CD4-positive, alpha-beta memory T cell (primary cell): ENCODE data around the gene NR5A2. TPM values are rescaled to one million over a fixed set of nuclear protein-coding genes. Genes with fewer than 3 reads are reported as not detected.

Source experiments
- CTCF ChIA-PET: fragments of 350-600 bp; sonication (Branson Sonifier 250); formaldehyde crosslinking; loops from one replicate; lab custom pipeline; 2021; ENCODE audit warnings: inconsistent platforms; ENCODE audit not compliant: partially characterized antibody; lab: Charles Lee
- POLR2A ChIA-PET: fragments of 350-600 bp; sonication (Branson Sonifier 250); formaldehyde crosslinking; loops from one replicate; lab custom pipeline; 2021; ENCODE audit not compliant: partially characterized antibody; lab: Charles Lee
- DNase-seq, 5 donors: peaks; one replicate each; pipeline versions ENCODE4 v3.0.0 to v3.0.0-alpha.2; 2020 to 2022; ENCODE audit warnings: mixed read lengths in 1 of 5
- H3K27ac ChIP-seq: one replicate; pipeline ENCODE4 v1.7.0; 2013; ENCODE audit warnings: low read depth, low read length
- H3K27me3 ChIP-seq: 2 replicates; pipeline ENCODE4 v1.7.0; 2013; ENCODE audit warnings: mild to moderate bottlenecking, low read length, moderate library complexity; ENCODE audit not compliant: insufficient read depth
- H3K36me3 ChIP-seq: 2 replicates; pipeline ENCODE4 v1.7.0; 2013; ENCODE audit warnings: mild to moderate bottlenecking, low read length, moderate library complexity; ENCODE audit not compliant: insufficient read depth
- H3K4me1 ChIP-seq: 2 replicates; pipeline ENCODE4 v1.7.0; 2013; ENCODE audit warnings: mild to moderate bottlenecking, low read length, moderate library complexity; ENCODE audit not compliant: insufficient read depth
- H3K4me3 ChIP-seq, 2 donors: one replicate each; pipeline ENCODE4 v1.7.0; 2013; ENCODE audit warnings: low read length in 2 of 2, mild to moderate bottlenecking in 1 of 2
- H3K9me3 ChIP-seq, 2 donors: one replicate each; pipeline ENCODE4 v1.7.0; 2013; ENCODE audit warnings: low read length in 2 of 2, control low read depth in 1 of 2; ENCODE audit not compliant: control insufficient read depth in 1 of 2
- H3K27ac Mint-ChIP-seq, 7 donors: one replicate each; pipeline ENCODE4 v1.8.0; 2020 to 2021; ENCODE audit warnings: mixed read lengths in 7 of 7, mild to moderate bottlenecking in 6 of 7, inconsistent platforms in 3 of 7, moderate library complexity in 3 of 7
- H3K27me3 Mint-ChIP-seq, 2 donors: one replicate each; pipeline ENCODE4 v1.8.0; 2020 to 2021; ENCODE audit warnings: mixed read lengths in 2 of 2
- H3K36me3 Mint-ChIP-seq, 2 donors: one replicate each; pipeline ENCODE4 v1.8.0; 2020 to 2021; ENCODE audit warnings: mixed read lengths in 2 of 2, inconsistent platforms in 1 of 2, mild to moderate bottlenecking in 1 of 2
- H3K4me1 Mint-ChIP-seq, 4 donors: one replicate each; pipeline ENCODE4 v1.8.0; 2020 to 2021; ENCODE audit warnings: mixed read lengths in 4 of 4, mild to moderate bottlenecking in 1 of 4
- H3K4me3 Mint-ChIP-seq, 8 donors: one replicate each; pipeline ENCODE4 v1.8.0; 2020 to 2021; ENCODE audit warnings: mixed read lengths in 8 of 8, mild to moderate bottlenecking in 7 of 8, moderate library complexity in 6 of 8, inconsistent platforms in 3 of 8
- H3K9me3 Mint-ChIP-seq, 8 donors: one replicate each; pipeline ENCODE4 v1.8.0; 2020 to 2021; ENCODE audit warnings: mixed read lengths in 8 of 8, mild to moderate bottlenecking in 5 of 8, inconsistent platforms in 3 of 8, moderate library complexity in 1 of 8
- intact Hi-C: fragments of 100-400 bp; cut with micrococcal nuclease; formaldehyde crosslinking; loops from one replicate; pipeline ENCODE4 v1.15.1; 2023
- polyA plus RNA-seq, 2 donors: library from polyadenylated mRNA; unstranded; fragments of 300-500 nt; fragmentation: Illumina TruSeq; gene quantifications; one replicate each; pipeline ENCODE4 v1.2.3, GENCODE V29; 2021
- total RNA-seq, 2 experiments: library from RNA; stranded (reverse); gene quantifications; one replicate each; pipeline ENCODE4 v1.2.3, GENCODE V29; 2021

NR5A2 gene
- total and polyA plus RNA-seq, 4 experiments from 2014 or later, result not detected

GRCh38 chr1:200082329-200082728 is 54.8 kb downstream of the NR5A2 start:
- CTCF ChIA-PET, result no interaction called here

GRCh38 chr1:200090252-200091159 is 63.0 kb downstream of the NR5A2 start:
- H3K4me3 Mint-ChIP-seq, result no peak overlapping the region
- H3K36me3 ChIP-seq, result no peaks in the 10 kb centered on the region
- peaks cover 4 to 17% of the 10 kb centered on the region in 2 donors for H3K27me3 Mint-ChIP-seq
- no peak for DNase-seq
- H3K36me3 Mint-ChIP-seq, result no peaks in the 10 kb centered on the region
- H3K27me3 ChIP-seq, result no peaks in the 10 kb centered on the region
- ChIA-PET POLR2A (no interaction called here), CTCF (interaction anchor here (0.7 kb wide), 1 partner anchor 487 kb away, joined by 3 read pairs; no protein-coding TSS in a partner anchor)
- H3K9me3 Mint-ChIP-seq, result no peaks in the 10 kb centered on the region
- no peak overlapping the region for H3K4me3 ChIP-seq
- no peaks in the 10 kb centered on the region for H3K9me3 ChIP-seq
- H3K27ac Mint-ChIP-seq, result no peak overlapping the region
- intact Hi-C loops, result no loop called here
- H3K4me1 Mint-ChIP-seq, result no peaks in the 10 kb centered on the region
- H3K4me1 ChIP-seq, result no peaks in the 10 kb centered on the region
- H3K27ac ChIP-seq, result no peak overlapping the region

More at GRCh38 chr1:200082329-200082728, 54.8 kb downstream of the NR5A2 start:
- no peaks in the 10 kb centered on the region for H3K36me3 Mint-ChIP-seq
- POLR2A ChIA-PET, result no interaction called here
- H3K27ac ChIP-seq, result no peak overlapping the region
- DNase-seq, result no peak
- peaks cover 7 to 17% of the 10 kb centered on the region in 2 donors for H3K27me3 Mint-ChIP-seq
- no peaks in the 10 kb centered on the region for H3K4me1 ChIP-seq
- H3K4me3 Mint-ChIP-seq, result no peak overlapping the region
- no peaks in the 10 kb centered on the region for H3K9me3 Mint-ChIP-seq
- H3K36me3 ChIP-seq, result no peaks in the 10 kb centered on the region
- H3K27me3 ChIP-seq, result no peaks in the 10 kb centered on the region
- H3K4me3 ChIP-seq, result no peak overlapping the region
- no peaks in the 10 kb centered on the region for H3K4me1 Mint-ChIP-seq
- no peaks in the 10 kb centered on the region for H3K9me3 ChIP-seq
- intact Hi-C loops, result no loop called here
- H3K27ac Mint-ChIP-seq, result no peak overlapping the region

- Mint-ChIP-seq H3K4me1 (no peaks in the 10 kb centered on the region), H3K9me3 (no peaks in the 10 kb centered on the region), H3K27ac (no peak overlapping the region), H3K4me3 (no peak overlapping the region), H3K27me3 (peaks cover 4 to 6% of the 10 kb centered on the region in 2 donors), H3K36me3 (no peaks in the 10 kb centered on the region)
- H3K4me3 ChIP-seq, result no peak overlapping the region
- ChIA-PET POLR2A (no interaction called here), CTCF (no interaction called here)
- DNase-seq, result no peak
- H3K4me1 ChIP-seq, result no peaks in the 10 kb centered on the region
- no peak overlapping the region for H3K27ac ChIP-seq
- no peaks in the 10 kb centered on the region for H3K9me3 ChIP-seq
- H3K36me3 ChIP-seq, result no peaks in the 10 kb centered on the region
- no peaks in the 10 kb centered on the region for H3K27me3 ChIP-seq
- intact Hi-C loops, result no loop called here
Observed at GRCh38 chr1:200095057-200095577, 67.6 kb downstream of the NR5A2 start.

- no peak overlapping the region for H3K4me3 Mint-ChIP-seq
- Histone ChIP-seq H3K27me3 (no peaks in the 10 kb centered on the region), H3K4me3 (no peak overlapping the region), H3K27ac (no peak overlapping the region), H3K9me3 (no peaks in the 10 kb centered on the region), H3K4me1 (no peaks in the 10 kb centered on the region), H3K36me3 (no peaks in the 10 kb centered on the region)
- H3K4me1 Mint-ChIP-seq, result no peaks in the 10 kb centered on the region
- no peaks in the 10 kb centered on the region for H3K36me3 Mint-ChIP-seq
- no peaks in the 10 kb centered on the region for H3K9me3 Mint-ChIP-seq
- no peak overlapping the region for H3K27ac Mint-ChIP-seq
- ChIA-PET POLR2A (no interaction called here), CTCF (no interaction called here)
- DNase-seq, result no peak
- intact Hi-C loops, result no loop called here
- peaks cover 4% of the 10 kb centered on the region in 2 donors for H3K27me3 Mint-ChIP-seq
Observed at GRCh38 chr1:200096774-200097173, 69.3 kb downstream of the NR5A2 start.

DNA sequence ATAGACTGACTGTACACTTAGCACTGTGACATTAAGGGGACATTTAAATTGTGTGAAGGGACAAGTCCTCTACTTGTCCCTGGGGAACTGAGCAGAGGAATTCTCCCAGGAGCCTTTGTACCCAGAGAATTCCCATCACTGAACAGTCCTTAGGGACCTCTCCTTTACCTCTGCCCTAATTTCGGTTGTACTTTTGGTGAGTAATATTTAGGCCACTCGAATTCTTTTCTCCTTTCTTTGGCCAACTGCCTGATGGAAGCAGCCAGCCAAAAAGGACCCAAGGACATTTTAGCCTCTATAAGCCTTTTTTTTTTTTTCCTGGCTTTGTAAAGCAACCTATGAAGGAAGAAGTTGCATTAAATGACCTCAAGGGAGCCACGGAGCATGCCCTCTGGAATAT is 71.5 kb downstream of the NR5A2 start:
- no peak overlapping the region for H3K27ac ChIP-seq
- H3K27ac Mint-ChIP-seq, result no peak overlapping the region
- no peak for DNase-seq
- intact Hi-C loops, result loop anchor here (2.0 kb wide), 1 partner anchor 208 kb away; no protein-coding TSS in a partner anchor
- no peak overlapping the region for H3K4me3 ChIP-seq
- POLR2A ChIA-PET, result no interaction called here
- CTCF ChIA-PET, result no interaction called here
- no peaks in the 10 kb centered on the region for H3K27me3 ChIP-seq
- H3K27me3 Mint-ChIP-seq, result peaks cover 1% of the 10 kb centered on the region in 2 donors
- H3K9me3 Mint-ChIP-seq, result no peaks in the 10 kb centered on the region
- no peak overlapping the region for H3K4me3 Mint-ChIP-seq
- H3K4me1 Mint-ChIP-seq, result no peaks in the 10 kb centered on the region
- no peaks in the 10 kb centered on the region for H3K36me3 ChIP-seq
- no peaks in the 10 kb centered on the region for H3K36me3 Mint-ChIP-seq
- no peaks in the 10 kb centered on the region for H3K4me1 ChIP-seq
- no peaks in the 10 kb centered on the region for H3K9me3 ChIP-seq

GRCh38 chr1:200103966-200104583 is 76.6 kb downstream of the NR5A2 start:
- ChIA-PET POLR2A (no interaction called here), CTCF (no interaction called here)
- Histone ChIP-seq H3K9me3 (no peaks in the 10 kb centered on the region), H3K27me3 (no peaks in the 10 kb centered on the region), H3K27ac (no peak overlapping the region), H3K36me3 (no peaks in the 10 kb centered on the region), H3K4me3 (no peak overlapping the region), H3K4me1 (no peaks in the 10 kb centered on the region)
- peaks cover 3 to 6% of the 10 kb centered on the region in 2 donors for H3K27me3 Mint-ChIP-seq
- H3K27ac Mint-ChIP-seq, result no peak overlapping the region
- H3K9me3 Mint-ChIP-seq, result no peaks in the 10 kb centered on the region
- intact Hi-C loops, result no loop called here
- no peak for DNase-seq
- H3K4me3 Mint-ChIP-seq, result no peak overlapping the region
- H3K4me1 Mint-ChIP-seq, result peaks cover 0 to 1% (median 0%) of the 10 kb centered on the region in 4 donors
- H3K36me3 Mint-ChIP-seq, result no peaks in the 10 kb centered on the region

DNA sequence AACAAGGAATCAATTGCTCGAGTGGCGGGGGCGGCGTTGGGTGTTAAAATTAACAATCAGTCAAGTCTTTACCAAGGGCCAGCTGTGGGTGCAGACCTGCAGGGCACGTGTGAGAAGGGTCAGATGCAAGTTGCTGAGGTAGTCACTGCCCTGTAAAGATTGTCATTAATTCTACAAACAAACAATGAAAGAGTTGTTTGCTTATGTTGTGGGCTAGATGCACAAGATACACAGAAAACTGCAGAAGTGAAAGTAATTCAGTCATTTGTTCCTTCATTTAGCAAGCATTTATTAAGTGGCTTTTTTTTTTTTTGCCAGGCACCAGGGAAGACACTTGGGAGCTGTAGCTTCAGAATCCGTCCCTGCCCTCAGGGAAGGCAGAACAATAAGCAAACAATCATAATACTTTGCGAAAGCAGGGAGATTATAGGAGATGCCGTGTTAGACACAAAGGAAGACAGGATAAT is 79.5 kb downstream of the NR5A2 start:
- no peaks in the 10 kb centered on the region for H3K9me3 ChIP-seq
- Mint-ChIP-seq H3K27me3 (peaks cover 5 to 16% of the 10 kb centered on the region in 2 donors), H3K36me3 (no peaks in the 10 kb centered on the region), H3K9me3 (peaks cover 0 to 1% (median 0%) of the 10 kb centered on the region in 8 donors), H3K27ac (no peak overlapping the region), H3K4me1 (peaks cover 0 to 1% (median 0%) of the 10 kb centered on the region in 4 donors), H3K4me3 (no peak overlapping the region)
- no peak for DNase-seq
- intact Hi-C loops, result no loop called here
- H3K36me3 ChIP-seq, result no peaks in the 10 kb centered on the region
- POLR2A ChIA-PET, result no interaction called here
- no peak overlapping the region for H3K4me3 ChIP-seq
- CTCF ChIA-PET, result no interaction called here
- H3K4me1 ChIP-seq, result no peaks in the 10 kb centered on the region
- no peak overlapping the region for H3K27ac ChIP-seq
- no peaks in the 10 kb centered on the region for H3K27me3 ChIP-seq
